DMS153 treated with DMSO at 0.1 percent for 48 hours (cell line): ENCODE results near the gene UMAD1.

ENCODE experiments used
- DNase-seq: peaks from one replicate; lab custom pipeline; 2025; ENCODE audit not compliant: unreplicated experiment; lab: John Stamatoyannopoulos, UW

UMAD1 gene

DNA sequence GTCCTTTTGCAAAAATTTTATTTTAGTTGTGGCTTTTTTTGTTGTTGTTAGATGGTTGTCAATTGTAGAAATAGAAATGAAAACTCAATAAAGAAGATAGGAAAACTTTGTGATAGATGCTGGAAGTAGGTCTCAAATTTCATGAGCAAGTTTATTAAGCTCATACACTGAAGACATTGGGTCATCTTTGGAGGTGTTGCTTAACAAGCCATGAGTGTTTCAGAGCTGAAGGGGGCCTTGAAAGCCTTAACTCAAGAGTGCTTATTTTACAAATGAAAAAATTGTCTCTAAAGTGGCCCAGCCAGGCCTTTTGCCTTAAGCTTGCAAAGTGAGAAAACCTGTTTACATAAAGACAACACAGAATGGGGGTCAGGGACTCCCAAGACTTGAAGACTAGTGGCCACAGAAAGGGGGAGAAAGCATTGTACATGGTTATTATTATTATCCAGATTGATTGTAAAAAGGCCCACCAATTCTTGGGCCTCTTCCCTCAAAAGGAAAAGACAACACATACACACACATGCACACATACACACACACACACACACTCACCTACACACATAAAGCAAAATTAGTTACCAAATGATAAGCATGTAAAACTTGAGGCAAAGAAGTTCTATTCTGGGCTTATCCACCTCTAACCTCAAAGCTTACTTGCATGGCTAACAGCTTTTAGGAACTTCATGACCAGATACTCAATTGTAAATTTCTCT lies 278.3 kb downstream of the UMAD1 start:
- no peak for DNase-seq

- DNase-seq: no peak
Observed at GRCh38 chr7:7919449-7919945, 278.9 kb downstream of the UMAD1 start.

GRCh38 chr7:7920056-7920455 lies 279.5 kb downstream of the UMAD1 start:
- no peak for DNase-seq

DNA sequence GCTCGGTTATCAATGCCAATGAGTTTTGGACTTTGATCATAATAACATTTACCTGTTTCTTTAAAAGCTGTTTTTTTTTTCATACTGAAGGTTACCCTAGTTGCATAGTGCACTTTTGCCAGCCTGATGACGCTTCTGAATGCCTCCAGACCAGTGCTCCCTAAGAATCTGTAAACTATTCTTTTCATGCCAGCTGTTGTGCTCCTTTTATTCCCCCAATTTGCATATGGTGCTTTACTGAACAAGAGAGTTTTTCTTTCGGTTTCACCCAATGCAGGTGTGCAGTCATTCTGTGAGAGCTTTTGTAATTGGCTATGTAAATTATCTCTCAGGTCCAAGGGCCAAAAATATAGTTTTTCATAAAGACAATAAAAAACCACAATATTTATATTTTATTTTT lies 279.9 kb downstream of the UMAD1 start:
- no peak for DNase-seq

- no peak for DNase-seq
Observed at GRCh38 chr7:7921830-7922229, 281.3 kb downstream of the UMAD1 start.

DNA sequence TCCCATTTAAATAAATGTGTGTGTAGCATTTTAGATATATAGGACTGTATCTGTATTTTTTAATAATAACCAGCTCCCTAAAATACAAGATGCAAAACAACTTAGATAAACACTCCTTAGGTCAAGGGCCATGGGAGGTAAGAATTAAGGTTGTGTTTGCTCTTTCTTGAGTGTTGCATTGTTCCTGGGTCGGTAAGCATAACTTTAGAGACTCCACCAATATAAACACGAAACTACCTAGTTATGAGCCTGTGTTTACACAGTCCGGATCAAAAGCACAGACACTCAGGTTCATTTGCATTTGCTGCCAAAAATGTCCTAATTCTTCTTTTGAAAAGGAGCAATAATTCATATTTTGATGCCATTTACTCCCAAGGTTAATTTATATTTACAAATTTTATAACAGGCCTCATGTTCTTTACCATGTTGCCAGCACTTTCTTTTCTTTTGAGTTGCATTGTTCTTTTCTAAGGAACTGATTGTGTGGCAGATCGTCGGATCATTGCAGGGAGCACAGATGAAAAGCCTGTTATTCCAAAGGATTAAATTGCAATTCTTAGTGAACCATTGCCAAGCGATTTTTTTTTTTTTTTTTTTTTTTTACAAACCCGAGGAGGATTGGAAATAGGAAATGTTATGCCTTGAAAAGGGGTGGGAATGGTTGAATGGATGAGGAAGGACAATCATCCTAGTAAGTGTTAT lies 282.3 kb downstream of the UMAD1 start:
- peak; percentile 51 for DNase-seq

GRCh38 chr7:7923818-7924217 lies 283.3 kb downstream of the UMAD1 start:
- no peak for DNase-seq

- no peak for DNase-seq
Observed at GRCh38 chr7:7924303-7924702, 283.8 kb downstream of the UMAD1 start.
